GM19239 (cell line): Measurements from ENCODE around the gene ZNF609.
A peak's percentile ranks its signal among the peaks of the same experiment; 100 is the strongest.

Source experiments
- DNase-seq: peaks from one replicate; pipeline ENCODE4 v3.0.0; 2011; ENCODE audit warnings: low spot score; ENCODE audit not compliant: insufficient read length
- FAIRE-seq: peaks from 2 replicates; lab custom pipeline; 2011; peaks lifted over from hg19 to GRCh38; lab: Jason Lieb, UNC

ZNF609 gene

GRCh38 chr15:64682255-64682654 is 221.9 kb downstream of the ZNF609 start:
- DNase-seq (no peak), FAIRE-seq (no peak)

- DNase-seq: no peak
- FAIRE-seq: no peak
Measured at GRCh38 chr15:64683378-64683777, 223.0 kb downstream of the ZNF609 start.

GRCh38 chr15:64685230-64685888 is 225.0 kb downstream of the ZNF609 start:
- DNase-seq (no peak), FAIRE-seq (no peak)

DNA sequence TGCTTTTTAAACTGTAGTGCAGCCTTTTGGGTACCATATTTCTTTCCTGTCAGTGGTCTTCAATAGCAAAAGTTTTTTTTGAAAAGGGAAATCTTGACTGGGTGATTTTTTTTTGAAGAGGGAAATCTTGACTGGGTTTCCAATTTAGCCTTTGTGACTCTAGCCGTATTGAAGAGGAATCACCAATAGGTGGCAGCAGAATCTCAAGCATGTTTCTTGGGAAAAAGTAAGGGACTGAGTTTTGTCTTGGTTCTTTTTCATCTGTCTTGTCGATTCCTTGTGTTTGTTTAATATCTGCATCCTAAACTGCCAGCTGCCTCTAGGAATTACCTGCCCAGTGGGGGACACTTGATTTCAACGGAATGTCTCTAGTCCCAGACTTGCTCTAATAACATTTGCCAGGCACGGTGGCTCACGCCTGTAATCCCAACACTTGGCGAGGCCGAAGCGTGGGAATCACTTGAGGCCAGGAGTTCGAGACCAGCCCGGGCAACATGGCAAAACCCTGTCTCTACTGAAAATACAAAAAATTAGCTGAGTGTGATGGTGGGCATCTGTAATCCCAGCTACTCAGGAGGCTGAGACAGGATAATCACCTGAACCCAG is 225.9 kb downstream of the ZNF609 start:
- peak; percentile 73 for FAIRE-seq

DNA sequence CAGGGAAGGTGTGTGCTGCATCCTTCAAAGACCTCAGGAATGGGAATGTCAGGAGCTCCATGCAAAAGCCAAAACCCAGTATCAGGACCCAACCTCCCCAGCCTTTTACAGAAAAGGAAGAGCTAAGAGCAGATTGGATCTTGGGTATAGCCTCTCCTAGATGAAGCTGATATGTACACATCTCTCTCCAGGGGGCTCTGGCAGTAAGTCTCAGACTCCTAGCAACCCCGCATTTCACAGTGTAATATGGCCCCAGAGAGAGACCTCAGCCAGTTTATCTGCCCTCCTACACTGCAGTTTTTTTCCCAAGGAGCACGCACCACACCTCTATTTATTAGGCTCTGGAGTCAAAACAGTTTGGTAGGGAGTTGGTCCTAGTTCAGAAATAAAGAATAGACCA is 226.8 kb downstream of the ZNF609 start:
- FAIRE-seq: no peak
- no peak for DNase-seq

More for the DNA sequence above, 225.9 kb downstream of the ZNF609 start:
- peak; percentile 28 for DNase-seq

DNA sequence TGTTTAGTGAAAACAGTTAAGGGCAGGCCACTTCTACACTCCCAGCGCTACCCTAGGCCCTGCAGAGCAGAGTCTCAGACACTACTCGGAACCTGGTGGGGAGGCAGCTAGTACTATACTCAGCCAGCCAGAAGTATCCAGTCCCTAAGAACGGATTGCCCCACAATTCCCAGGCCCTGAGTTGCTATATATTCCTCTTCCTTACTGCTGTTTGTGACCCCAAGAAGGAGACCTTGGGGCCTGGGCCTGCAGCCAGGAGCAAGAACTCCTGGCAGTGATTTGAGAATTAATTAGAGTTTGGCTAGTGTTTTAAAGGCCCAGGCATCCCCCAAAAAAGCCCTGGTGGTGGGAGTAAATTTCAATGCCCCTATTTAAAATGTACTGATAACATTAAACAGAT is 227.3 kb downstream of the ZNF609 start:
- DNase-seq: no peak
- no peak for FAIRE-seq

DNA sequence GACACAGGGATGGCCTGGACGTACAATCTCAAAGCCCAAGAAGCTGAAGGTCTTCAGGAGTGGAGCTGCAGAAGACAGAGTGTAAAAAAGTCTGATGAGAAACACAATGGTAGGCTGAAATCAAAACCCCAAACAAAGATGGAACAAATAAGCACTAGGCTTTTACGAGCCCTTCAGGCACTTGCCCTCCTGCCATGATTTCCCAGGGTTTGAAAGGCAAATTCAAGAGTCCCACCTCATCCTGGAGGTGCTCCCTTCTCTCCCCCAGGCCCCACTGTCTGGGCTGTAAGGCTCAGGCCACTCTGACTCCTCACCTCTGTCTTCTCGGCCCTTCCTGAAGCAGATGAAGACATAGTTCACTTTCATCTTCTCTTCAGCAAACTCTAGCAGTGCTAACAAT is 228.4 kb downstream of the ZNF609 start:
- DNase-seq: no peak
- no peak for FAIRE-seq

GRCh38 chr15:64690008-64690407 is 229.6 kb downstream of the ZNF609 start:
- DNase-seq (no peak), FAIRE-seq (no peak)

- no peak for DNase-seq
- no peak for FAIRE-seq
Measured at GRCh38 chr15:64690578-64691296, 230.4 kb downstream of the ZNF609 start.

GRCh38 chr15:64691896-64692565 is 231.7 kb downstream of the ZNF609 start:
- FAIRE-seq (no peak), DNase-seq (no peak)

GRCh38 chr15:64693134-64693533 is 232.8 kb downstream of the ZNF609 start:
- no peak for FAIRE-seq
- DNase-seq: no peak

- FAIRE-seq: no peak
- DNase-seq: no peak
Measured at GRCh38 chr15:64694816-64695215, 234.4 kb downstream of the ZNF609 start.

DNA sequence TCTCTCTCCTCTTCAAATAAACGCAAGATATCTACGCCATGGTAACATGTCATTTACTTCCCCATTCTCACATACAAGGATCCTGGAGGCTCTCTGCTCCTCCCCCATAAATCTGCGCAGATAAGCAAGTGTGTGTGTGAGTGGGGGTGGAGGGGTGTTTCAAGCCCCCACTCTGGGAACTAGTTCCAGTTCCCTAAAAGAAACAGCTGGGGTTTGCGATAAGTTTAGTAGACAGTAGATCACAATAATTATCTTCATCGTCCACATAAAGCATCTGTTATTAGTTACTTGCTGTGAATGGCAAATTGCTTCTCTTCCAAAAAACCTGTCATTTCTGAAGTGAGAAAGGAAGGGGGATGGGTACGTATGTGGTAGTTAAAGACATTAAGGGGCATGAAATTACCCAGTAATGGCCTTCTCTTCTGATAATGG is 235.2 kb downstream of the ZNF609 start:
- DNase-seq: no peak
- FAIRE-seq: no peak

GRCh38 chr15:64696481-64696880 is 236.1 kb downstream of the ZNF609 start:
- DNase-seq (no peak), FAIRE-seq (no peak)

DNA sequence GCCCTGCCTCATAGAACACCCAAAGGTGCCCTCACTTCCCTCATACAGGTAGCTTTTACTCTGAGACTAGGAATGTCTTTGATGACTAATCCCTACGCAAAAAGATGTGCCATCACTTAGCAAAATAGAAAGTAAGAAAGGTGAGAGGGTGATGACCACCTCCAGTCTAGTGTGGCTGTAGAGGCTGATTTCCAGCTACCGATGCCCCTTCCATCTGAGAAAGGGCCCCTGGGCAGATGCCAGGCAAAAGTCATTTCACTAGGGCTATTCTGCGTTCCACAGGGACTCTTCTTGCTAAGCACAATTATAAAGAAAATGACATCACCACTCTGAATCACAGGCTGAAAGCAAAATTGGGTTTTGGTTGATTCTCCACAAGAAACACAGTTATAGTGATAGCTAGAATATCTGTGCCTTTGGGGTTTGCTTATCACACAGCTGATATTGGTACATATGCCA is 237.6 kb downstream of the ZNF609 start:
- no peak for DNase-seq
- peak; percentile 45 for FAIRE-seq

GRCh38 chr15:64698823-64699222 is 238.4 kb downstream of the ZNF609 start:
- DNase-seq (no peak), FAIRE-seq (no peak)

- FAIRE-seq (no peak), DNase-seq (no peak)
Measured at GRCh38 chr15:64699751-64700388, 239.5 kb downstream of the ZNF609 start.

DNA sequence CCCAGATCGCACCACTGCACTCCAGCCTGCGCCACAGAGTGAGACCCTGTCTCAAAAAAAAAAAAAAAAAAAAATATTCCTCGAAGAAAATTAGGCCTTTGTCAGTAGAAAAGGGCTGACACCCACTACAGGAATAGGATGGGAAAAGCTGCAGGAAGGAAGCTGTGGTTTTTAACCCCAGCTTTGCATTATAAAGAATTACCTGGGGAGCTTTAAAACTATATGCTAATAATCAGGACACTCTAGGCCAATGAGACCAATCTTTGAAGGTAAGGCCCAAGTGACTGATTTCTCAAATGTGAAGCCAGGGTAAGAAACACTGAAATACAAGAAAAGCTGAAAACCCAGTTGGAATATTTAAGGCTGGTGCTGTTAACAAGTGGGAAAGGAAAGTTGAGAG is 240.7 kb downstream of the ZNF609 start:
- DNase-seq (no peak), FAIRE-seq (no peak)

- DNase-seq (no peak), FAIRE-seq (no peak)
Measured at GRCh38 chr15:64701482-64702184, 241.3 kb downstream of the ZNF609 start.
